B cell (primary cell): ENCODE measurements around the gene ENTPD1.

Experiments used
- CTCF ChIP-seq: fragments of 200-600 bp; IDR thresholded peaks from one replicate; pipeline ENCODE4 v1.8.0; 2022; ENCODE audit warnings: antibody characterized with exemption, mild to moderate bottlenecking
- EZH2 ChIP-seq: IDR thresholded peaks from 2 replicates; pipeline ENCODE4 v1.6.1; 2012; ENCODE audit warnings: borderline replicate concordance, low read depth, mild to moderate bottlenecking, moderate library complexity, low read length; ENCODE audit not compliant: insufficient read depth, poor library complexity, severe bottlenecking

- TF ChIP-seq CTCF (no peak), EZH2 (no peak)
Observed at GRCh38 chr10:95728526-95728925, 27.4 kb upstream of the ENTPD1 start.
